Measurements from ENCODE around the gene RHOT2.
A peak's percentile ranks its signal among the peaks of the same experiment; 100 is the strongest.

Gene RHOT2

DNA sequence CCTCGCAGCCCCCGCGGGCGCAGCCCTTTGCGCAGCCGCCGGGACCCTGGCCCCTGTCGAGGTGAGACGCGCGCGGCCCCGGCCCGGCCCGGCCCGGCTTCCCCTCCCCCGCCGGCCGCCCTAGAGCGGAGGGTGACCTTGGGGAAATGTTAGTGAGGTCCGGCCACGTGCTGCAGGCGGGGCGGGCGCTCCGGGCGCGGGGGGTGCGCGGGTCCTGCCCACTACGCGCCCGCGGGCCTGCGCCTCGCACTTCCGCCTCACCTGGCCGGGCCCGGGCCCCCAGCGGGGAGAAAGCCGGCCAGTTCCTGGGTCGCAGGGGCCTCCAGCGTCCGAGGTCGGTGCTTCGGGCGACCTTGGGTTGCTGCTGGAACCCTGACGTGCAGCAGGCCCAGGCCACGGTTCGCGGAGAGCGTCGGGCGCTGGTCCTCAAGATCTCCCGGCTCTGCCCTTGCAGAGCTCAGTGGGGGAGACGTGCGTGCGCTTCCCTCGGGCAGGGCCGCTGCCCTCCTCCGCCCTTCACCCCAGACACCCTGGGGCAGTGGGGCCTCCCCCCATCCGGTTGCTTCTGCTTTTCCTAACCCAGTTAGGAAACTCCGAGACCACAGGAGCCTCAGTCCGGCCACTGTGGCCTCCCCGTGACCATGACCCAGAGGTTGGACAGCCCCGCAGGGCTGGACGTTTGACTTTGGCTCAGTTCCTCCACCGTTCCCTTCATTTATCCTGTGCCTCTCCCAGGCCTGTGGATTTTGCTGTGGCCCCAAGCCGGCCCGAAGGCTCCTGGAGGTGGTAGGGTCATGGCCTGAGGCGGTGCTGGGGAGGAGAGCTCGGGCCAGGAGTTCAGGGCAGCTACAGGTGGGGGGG, 25.5 kb upstream of the RHOT2 start:
- Histone ChIP-seq H3K79me2 (ENCODE audit: insufficient read depth, low read length) (no peaks in the 10 kb centered on the region), H4K20me1 (ENCODE audit: insufficient read depth, low read length) (no peaks in the 10 kb centered on the region)

DNA sequence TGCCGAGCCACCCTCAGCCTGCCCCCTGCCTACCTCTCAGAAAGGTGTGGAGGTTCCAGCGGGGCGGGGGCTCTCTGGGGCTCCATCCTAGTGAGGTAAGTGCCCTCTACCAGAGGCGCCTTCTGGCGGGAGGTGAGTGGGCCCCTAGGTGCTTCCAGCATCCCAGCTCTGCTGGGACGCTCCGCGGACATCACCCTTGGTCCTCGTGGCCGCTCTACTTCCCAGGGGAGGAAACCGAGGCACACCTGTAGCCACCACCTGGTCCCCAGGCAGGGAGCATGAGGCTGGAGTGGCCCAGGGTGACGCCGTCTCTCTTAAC, 24.9 kb upstream of the RHOT2 start:
- Histone ChIP-seq H3K27me3 (ENCODE audit: insufficient read depth, low read length) (no peaks in the 10 kb centered on the region), H3K27ac (ENCODE audit: low read depth, low read length, poor library complexity, severe bottlenecking) (peak overlapping the region; percentile 40), H3K4me2 (ENCODE audit: low read length) (peak overlapping the region; percentile 82), H3K79me2 (ENCODE audit: insufficient read depth, low read length) (no peaks in the 10 kb centered on the region), H4K20me1 (ENCODE audit: insufficient read depth, low read length) (no peaks in the 10 kb centered on the region), H3K9ac (ENCODE audit: low read length) (peak overlapping the region; percentile 80), H3K36me3 (ENCODE audit: insufficient read depth, low read length) (peaks cover 12% of the 10 kb centered on the region; the same call in 1 of the 2 replicates), H3K4me3 (ENCODE audit: low read depth, low read length, poor library complexity, severe bottlenecking) (peak overlapping the region; percentile 80), H3K4me1 (ENCODE audit: insufficient read depth, low read length, severe bottlenecking) (peaks cover 52% of the 10 kb centered on the region), H3K9me3 (ENCODE audit: low read length) (no peaks in the 10 kb centered on the region), H2AFZ (ENCODE audit: low read length) (no peak overlapping the region), H3F3A (ENCODE audit: insufficient read depth, low read length) (no peaks in the 10 kb centered on the region), H3K9me2 (ENCODE audit: low read depth, low read length) (no peaks in the 10 kb centered on the region)
- TF ChIP-seq, protein P1, sequence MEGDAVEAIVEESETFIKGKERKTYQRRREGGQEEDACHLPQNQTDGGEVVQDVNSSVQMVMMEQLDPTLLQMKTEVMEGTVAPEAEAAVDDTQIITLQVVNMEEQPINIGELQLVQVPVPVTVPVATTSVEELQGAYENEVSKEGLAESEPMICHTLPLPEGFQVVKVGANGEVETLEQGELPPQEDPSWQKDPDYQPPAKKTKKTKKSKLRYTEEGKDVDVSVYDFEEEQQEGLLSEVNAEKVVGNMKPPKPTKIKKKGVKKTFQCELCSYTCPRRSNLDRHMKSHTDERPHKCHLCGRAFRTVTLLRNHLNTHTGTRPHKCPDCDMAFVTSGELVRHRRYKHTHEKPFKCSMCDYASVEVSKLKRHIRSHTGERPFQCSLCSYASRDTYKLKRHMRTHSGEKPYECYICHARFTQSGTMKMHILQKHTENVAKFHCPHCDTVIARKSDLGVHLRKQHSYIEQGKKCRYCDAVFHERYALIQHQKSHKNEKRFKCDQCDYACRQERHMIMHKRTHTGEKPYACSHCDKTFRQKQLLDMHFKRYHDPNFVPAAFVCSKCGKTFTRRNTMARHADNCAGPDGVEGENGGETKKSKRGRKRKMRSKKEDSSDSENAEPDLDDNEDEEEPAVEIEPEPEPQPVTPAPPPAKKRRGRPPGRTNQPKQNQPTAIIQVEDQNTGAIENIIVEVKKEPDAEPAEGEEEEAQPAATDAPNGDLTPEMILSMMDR (IDR thresholded peaks at IDR 0.05; ENCODE audit: low read length) = no peak
- no peak for TF ChIP-seq EZH2 (IDR thresholded peaks at IDR 0.05; ENCODE audit: borderline replicate concordance, low read length)

More for the DNA sequence above, 25.5 kb upstream of the RHOT2 start:
- Histone ChIP-seq H3K9me3 (ENCODE audit: low read length) (no peaks in the 10 kb centered on the region), H3K9ac (ENCODE audit: low read length) (peak overlapping the region; percentile 80), H3F3A (ENCODE audit: insufficient read depth, low read length) (no peaks in the 10 kb centered on the region), H3K4me3 (ENCODE audit: low read depth, low read length, poor library complexity, severe bottlenecking) (peak overlapping the region; percentile 80), H3K4me2 (ENCODE audit: low read length) (peak overlapping the region; percentile 82), H3K4me1 (ENCODE audit: insufficient read depth, low read length, severe bottlenecking) (peaks cover 50% of the 10 kb centered on the region), H3K27me3 (ENCODE audit: insufficient read depth, low read length) (no peaks in the 10 kb centered on the region), H3K9me2 (ENCODE audit: low read depth, low read length) (no peaks in the 10 kb centered on the region), H3K27ac (ENCODE audit: low read depth, low read length, poor library complexity, severe bottlenecking) (peak overlapping the region; percentile 40), H2AFZ (ENCODE audit: low read length) (no peak overlapping the region), H3K36me3 (ENCODE audit: insufficient read depth, low read length) (peaks cover 10% of the 10 kb centered on the region; the same call in 1 of the 2 replicates)
- TF ChIP-seq, protein P1 (IDR thresholded peaks at IDR 0.05; ENCODE audit: low read length) = no peak
- no peak for TF ChIP-seq EZH2 (IDR thresholded peaks at IDR 0.05; ENCODE audit: borderline replicate concordance, low read length)

DNA sequence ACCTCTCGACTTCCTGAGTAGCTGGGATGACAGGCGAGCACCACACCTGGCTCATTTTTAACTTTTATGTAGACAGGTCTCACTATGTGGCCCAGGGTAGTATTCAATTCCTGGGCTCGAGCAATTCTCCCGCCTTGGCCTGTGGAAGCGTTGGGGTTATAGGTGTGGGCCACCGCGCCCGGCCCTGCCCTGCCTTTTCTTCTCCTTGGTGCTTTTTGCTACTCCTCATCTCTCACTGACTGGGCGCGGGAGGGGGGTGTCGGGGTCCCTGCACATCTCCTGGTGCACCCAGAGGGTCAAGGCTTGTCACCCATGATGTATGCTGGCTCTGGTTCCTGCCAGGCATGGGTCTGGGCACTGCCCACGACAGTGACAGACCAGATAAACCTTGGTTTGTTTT, 23.4 kb upstream of the RHOT2 start:
- H3K79me2 ChIP-seq (ENCODE audit: insufficient read depth, low read length) = no peaks in the 10 kb centered on the region
- peaks cover 12% of the 10 kb centered on the region; the same call in 1 of the 2 replicates for H3K36me3 ChIP-seq (ENCODE audit: insufficient read depth, low read length)
- H2AFZ ChIP-seq (ENCODE audit: low read length) = no peak overlapping the region
- peaks cover 50% of the 10 kb centered on the region for H3K4me1 ChIP-seq (ENCODE audit: insufficient read depth, low read length, severe bottlenecking)
- no peaks in the 10 kb centered on the region for H3K27me3 ChIP-seq (ENCODE audit: insufficient read depth, low read length)
- no peaks in the 10 kb centered on the region for H4K20me1 ChIP-seq (ENCODE audit: insufficient read depth, low read length)
- H3F3A ChIP-seq (ENCODE audit: insufficient read depth, low read length) = no peaks in the 10 kb centered on the region
- no peak overlapping the region for H3K4me3 ChIP-seq (ENCODE audit: low read depth, low read length, poor library complexity, severe bottlenecking)
- H3K9ac ChIP-seq (ENCODE audit: low read length) = no peak overlapping the region
- TF ChIP-seq, protein P1 (IDR thresholded peaks at IDR 0.05; ENCODE audit: low read length) = no peak
- no peak for TF ChIP-seq EZH2 (IDR thresholded peaks at IDR 0.05; ENCODE audit: borderline replicate concordance, low read length)
- no peaks in the 10 kb centered on the region for H3K9me3 ChIP-seq (ENCODE audit: low read length)
- no peak overlapping the region for H3K27ac ChIP-seq (ENCODE audit: low read depth, low read length, poor library complexity, severe bottlenecking)
- no peaks in the 10 kb centered on the region for H3K9me2 ChIP-seq (ENCODE audit: low read depth, low read length)
- no peak overlapping the region for H3K4me2 ChIP-seq (ENCODE audit: low read length)
